Measurements from ENCODE around the gene CDIP1. TPM values are rescaled to one million over a fixed set of nuclear protein-coding genes. Genes with fewer than 3 reads are reported as not detected.
A peak's percentile ranks its signal among the peaks of the same experiment; 100 is the strongest.

The CDIP1 gene
- total RNA-seq, 1 experiment from 2014 or later, result 6.2 TPM

GRCh38 chr16:4477966-4478365 lies 60.6 kb downstream of the CDIP1 start:
- CTCF ChIA-PET, result interaction anchor here (0.5 to 1.8 kb wide), 10 partner anchors 9 to 576 kb away, joined by 3 to 14 read pairs (median 3); partner anchors contain the start of genes C16orf96 and MGRN1
- TSS peak; percentile 22 for BruUV-seq (replicated peaks)

GRCh38 chr16:4475880-4476788 lies 62.4 kb downstream of the CDIP1 start, which contains the start of gene HMOX2:
Gene HMOX2, plus strand, starts transcription at chr16:4476398. Its CDS starts 29,127 bp downstream, at chr16:4505525.
- Mint-ChIP-seq H3K27me3 (ENCODE audit: unreplicated experiment) (no peaks in the 10 kb centered on the region), H3K27ac (ENCODE audit: unreplicated experiment) (peak within 1 kb of the TSS; percentile 79), H3K4me3 (ENCODE audit: low read depth, unreplicated experiment) (peak within 1 kb of the TSS; percentile 82), H3K4me1 (ENCODE audit: low read depth, unreplicated experiment) (peaks cover 9% of the 10 kb centered on the region), H3K36me3 (ENCODE audit: insufficient read depth, unreplicated experiment) (peaks cover 50% of the 10 kb centered on the region), H3K9me3 (ENCODE audit: low read depth, unreplicated experiment) (no peaks in the 10 kb centered on the region)
- intact Hi-C loops (cut with micrococcal nuclease; ENCODE audit: unreplicated experiment), result no loop called here
- CTCF ChIA-PET, result interaction anchor here (0.5 to 1.3 kb wide), 7 partner anchors 11 to 110 kb away, joined by 3 to 8 read pairs (median 3); no protein-coding TSS in a partner anchor
- peak; percentile 34 for TF ChIP-seq CTCF (IDR thresholded peaks at IDR 0.05; ENCODE audit: unreplicated experiment)
- peak; percentile 99 for DNase-seq
- no TSS peak for BruUV-seq (replicated peaks)

More at GRCh38 chr16:4477966-4478365, 60.6 kb downstream of the CDIP1 start:
- TF ChIP-seq CTCF (IDR thresholded peaks at IDR 0.05; ENCODE audit: unreplicated experiment), result no peak
- Mint-ChIP-seq H3K4me1 (ENCODE audit: low read depth, unreplicated experiment) (peaks cover 17% of the 10 kb centered on the region), H3K27ac (ENCODE audit: unreplicated experiment) (peak overlapping the region; percentile 79), H3K27me3 (ENCODE audit: unreplicated experiment) (no peaks in the 10 kb centered on the region), H3K36me3 (ENCODE audit: insufficient read depth, unreplicated experiment) (peaks cover 53% of the 10 kb centered on the region), H3K4me3 (ENCODE audit: low read depth, unreplicated experiment) (peak overlapping the region; percentile 82), H3K9me3 (ENCODE audit: low read depth, unreplicated experiment) (no peaks in the 10 kb centered on the region)
- DNase-seq, result peak; percentile 52
- intact Hi-C loops (cut with micrococcal nuclease; ENCODE audit: unreplicated experiment), result no loop called here

- peak; percentile 98 for DNase-seq
- peak within 1 kb of the TSS; percentile 91 for H3K27ac Mint-ChIP-seq (ENCODE audit: unreplicated experiment)
- peaks cover 9% of the 10 kb centered on the region for H3K4me1 Mint-ChIP-seq (ENCODE audit: low read depth, unreplicated experiment)
- H3K27me3 Mint-ChIP-seq (ENCODE audit: unreplicated experiment), result no peaks in the 10 kb centered on the region
- intact Hi-C loops (cut with micrococcal nuclease; ENCODE audit: unreplicated experiment), result no loop called here
- TF ChIP-seq CTCF (IDR thresholded peaks at IDR 0.05; ENCODE audit: unreplicated experiment), result no peak
- peak within 1 kb of the TSS; percentile 80 for H3K4me3 Mint-ChIP-seq (ENCODE audit: low read depth, unreplicated experiment)
- no TSS peak for BruUV-seq (replicated peaks)
- H3K9me3 Mint-ChIP-seq (ENCODE audit: low read depth, unreplicated experiment), result no peaks in the 10 kb centered on the region
- CTCF ChIA-PET, result no interaction called here
- H3K36me3 Mint-ChIP-seq (ENCODE audit: insufficient read depth, unreplicated experiment), result peaks cover 67% of the 10 kb centered on the region
Measured at GRCh38 chr16:4474192-4474961, 64.2 kb downstream of the CDIP1 start, which contains the start of gene NMRAL1. Gene NMRAL1, minus strand, starts transcription at chr16:4474625. Its CDS starts 493 bp downstream, at chr16:4474132.

- no peaks in the 10 kb centered on the region for H3K27me3 Mint-ChIP-seq (ENCODE audit: unreplicated experiment)
- intact Hi-C loops (cut with micrococcal nuclease; ENCODE audit: unreplicated experiment), result no loop called here
- no peak for DNase-seq
- peaks cover 3% of the 10 kb centered on the region for H3K4me1 Mint-ChIP-seq (ENCODE audit: low read depth, unreplicated experiment)
- peak overlapping the region; percentile 30 for H3K27ac Mint-ChIP-seq (ENCODE audit: unreplicated experiment)
- CTCF ChIA-PET, result interaction anchor here (0.7 kb wide), 1 partner anchor 122 kb away, joined by 5 read pairs; the partner anchor contains the start of gene PAM16
- no TSS peak for BruUV-seq (replicated peaks)
- no peak for TF ChIP-seq CTCF (IDR thresholded peaks at IDR 0.05; ENCODE audit: unreplicated experiment)
- peaks cover 74% of the 10 kb centered on the region for H3K36me3 Mint-ChIP-seq (ENCODE audit: insufficient read depth, unreplicated experiment)
- no peaks in the 10 kb centered on the region for H3K9me3 Mint-ChIP-seq (ENCODE audit: low read depth, unreplicated experiment)
- H3K4me3 Mint-ChIP-seq (ENCODE audit: low read depth, unreplicated experiment), result peak overlapping the region; percentile 80
Measured at GRCh38 chr16:4472880-4473279, 65.7 kb downstream of the CDIP1 start.

All from Calu3 (cell line).